GM23248 (cell line): ENCODE measurements around the gene ACAA2.

Source experiments
- EZH2 ChIP-seq: fragments of 200-600 bp; sonication (generic); IDR thresholded peaks from 2 replicates; pipeline ENCODE4 v1.6.1; 2018; ENCODE audit warnings: antibody characterized with exemption, mild to moderate bottlenecking; ENCODE audit not compliant: insufficient read depth, poor library complexity, severe bottlenecking
- EZH2phosphoT487 ChIP-seq: fragments of 200-600 bp; sonication (generic); IDR thresholded peaks from 2 replicates; pipeline ENCODE4 v1.6.1; 2018; ENCODE audit warnings: antibody characterized with exemption, moderate library complexity, mild to moderate bottlenecking, low read depth; ENCODE audit not compliant: insufficient read depth

- no peak for TF ChIP-seq EZH2
- no peak for TF ChIP-seq EZH2phosphoT487
These were observed 32.5 kb upstream of the ACAA2 start for GRCh38 chr18:49845629-49846360.
